Measurements from ENCODE around the gene TSPAN9. TPM values are rescaled to one million over a fixed set of nuclear protein-coding genes. Genes with fewer than 3 reads are reported as not detected.

Gene TSPAN9
- polyA plus RNA-seq, 3 donors = 0.15 to 0.34 (median 0.25) TPM

GRCh38 chr12:3116106-3116844 lies 39.1 kb downstream of the TSPAN9 start:
- no peaks in the 10 kb centered on the region for H3K79me2 ChIP-seq (ENCODE audit: insufficient read depth, low read length)
- TF ChIP-seq, protein P1, sequence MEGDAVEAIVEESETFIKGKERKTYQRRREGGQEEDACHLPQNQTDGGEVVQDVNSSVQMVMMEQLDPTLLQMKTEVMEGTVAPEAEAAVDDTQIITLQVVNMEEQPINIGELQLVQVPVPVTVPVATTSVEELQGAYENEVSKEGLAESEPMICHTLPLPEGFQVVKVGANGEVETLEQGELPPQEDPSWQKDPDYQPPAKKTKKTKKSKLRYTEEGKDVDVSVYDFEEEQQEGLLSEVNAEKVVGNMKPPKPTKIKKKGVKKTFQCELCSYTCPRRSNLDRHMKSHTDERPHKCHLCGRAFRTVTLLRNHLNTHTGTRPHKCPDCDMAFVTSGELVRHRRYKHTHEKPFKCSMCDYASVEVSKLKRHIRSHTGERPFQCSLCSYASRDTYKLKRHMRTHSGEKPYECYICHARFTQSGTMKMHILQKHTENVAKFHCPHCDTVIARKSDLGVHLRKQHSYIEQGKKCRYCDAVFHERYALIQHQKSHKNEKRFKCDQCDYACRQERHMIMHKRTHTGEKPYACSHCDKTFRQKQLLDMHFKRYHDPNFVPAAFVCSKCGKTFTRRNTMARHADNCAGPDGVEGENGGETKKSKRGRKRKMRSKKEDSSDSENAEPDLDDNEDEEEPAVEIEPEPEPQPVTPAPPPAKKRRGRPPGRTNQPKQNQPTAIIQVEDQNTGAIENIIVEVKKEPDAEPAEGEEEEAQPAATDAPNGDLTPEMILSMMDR (IDR thresholded peaks at IDR 0.05) = no peak
- no peak for DNase-seq
- no peak overlapping the region for H3K27ac Mint-ChIP-seq
- H3K4me1 Mint-ChIP-seq = no peaks in the 10 kb centered on the region
- intact Hi-C loops (cut with micrococcal nuclease) = no loop called here
- no peak overlapping the region for H3K27ac ChIP-seq (ENCODE audit: low read depth in 1 of 2, low read length in 2 of 2)
- peak overlapping the region in 1 of 2 donors; percentile 0 for H3K4me3 Mint-ChIP-seq
- H3K4me1 ChIP-seq (ENCODE audit: control insufficient read depth in 1 of 2, insufficient read depth in 2 of 2, low read length in 2 of 2) = no peaks in the 10 kb centered on the region
- H2AFZ ChIP-seq (ENCODE audit: insufficient read depth, low read depth, low read length, poor library complexity, severe bottlenecking) = no peak overlapping the region
- H3K9me3 Mint-ChIP-seq = peaks cover 0 to 2% (median 0%) of the 10 kb centered on the region in 7 donors
- H4K20me1 ChIP-seq (ENCODE audit: insufficient read depth, low read length) = no peaks in the 10 kb centered on the region
- no peak overlapping the region for H3K4me2 ChIP-seq (replicated peaks; ENCODE audit: extremely low read depth, low read length, poor library complexity, severe bottlenecking)
- H3K9me3 ChIP-seq (replicated peaks in 1 of 2; ENCODE audit: control insufficient read depth in 1 of 2, insufficient read depth in 1 of 2, low read length in 2 of 2) = no peaks in the 10 kb centered on the region
- no peaks in the 10 kb centered on the region for H3K36me3 Mint-ChIP-seq
- WGBS (ENCODE audit: insufficient coverage) = 75% methylated on average over 19 of the region's 19 CpGs
- H3K4me3 ChIP-seq (replicated peaks in 1 of 3; ENCODE audit: low read depth in 2 of 3, low read length in 3 of 3) = no peak overlapping the region
- no peaks in the 10 kb centered on the region for H3K36me3 ChIP-seq (replicated peaks in 1 of 2; ENCODE audit: control insufficient read depth in 1 of 2, insufficient read depth in 2 of 2, low read length in 2 of 2)
- H3K27me3 Mint-ChIP-seq (ENCODE audit: low read depth in 3 of 3) = peaks cover 38 to 84% (median 70%) of the 10 kb centered on the region in 3 donors
- peaks cover 20 to 66% of the 10 kb centered on the region in 2 donors for H3K27me3 ChIP-seq (ENCODE audit: control insufficient read depth in 2 of 2, insufficient read depth in 2 of 2, low read length in 2 of 2)
- no peak overlapping the region for H3K9ac ChIP-seq (ENCODE audit: insufficient read depth, low read length, poor library complexity, severe bottlenecking)

- intact Hi-C loops (cut with micrococcal nuclease) = no loop called here
- no peaks in the 10 kb centered on the region for H3K4me1 Mint-ChIP-seq
- Histone ChIP-seq H3K9ac (ENCODE audit: insufficient read depth, low read length, poor library complexity, severe bottlenecking) (no peak overlapping the region), H3K9me3 (replicated peaks in 1 of 2; ENCODE audit: control insufficient read depth in 1 of 2, insufficient read depth in 1 of 2, low read length in 2 of 2) (no peaks in the 10 kb centered on the region), H4K20me1 (ENCODE audit: insufficient read depth, low read length) (no peaks in the 10 kb centered on the region), H3K27me3 (ENCODE audit: control insufficient read depth in 2 of 2, insufficient read depth in 2 of 2, low read length in 2 of 2) (peaks cover 20 to 71% of the 10 kb centered on the region in 2 donors), H3K27ac (ENCODE audit: low read depth in 1 of 2, low read length in 2 of 2) (no peak overlapping the region), H3K4me1 (ENCODE audit: control insufficient read depth in 1 of 2, insufficient read depth in 2 of 2, low read length in 2 of 2) (no peaks in the 10 kb centered on the region), H3K36me3 (replicated peaks in 1 of 2; ENCODE audit: control insufficient read depth in 1 of 2, insufficient read depth in 2 of 2, low read length in 2 of 2) (no peaks in the 10 kb centered on the region), H3K4me3 (replicated peaks in 1 of 3; ENCODE audit: low read depth in 2 of 3, low read length in 3 of 3) (no peak overlapping the region), H2AFZ (ENCODE audit: insufficient read depth, low read depth, low read length, poor library complexity, severe bottlenecking) (no peak overlapping the region), H3K4me2 (replicated peaks; ENCODE audit: extremely low read depth, low read length, poor library complexity, severe bottlenecking) (no peak overlapping the region), H3K79me2 (ENCODE audit: insufficient read depth, low read length) (no peaks in the 10 kb centered on the region)
- DNase-seq = no peak
- no peak overlapping the region for H3K27ac Mint-ChIP-seq
- peaks cover 42 to 86% (median 73%) of the 10 kb centered on the region in 3 donors for H3K27me3 Mint-ChIP-seq (ENCODE audit: low read depth in 3 of 3)
- no peaks in the 10 kb centered on the region for H3K36me3 Mint-ChIP-seq
- 1% methylated on average over 8 of the region's 10 CpGs for WGBS (ENCODE audit: insufficient coverage)
- H3K9me3 Mint-ChIP-seq = peaks cover 0 to 2% (median 0%) of the 10 kb centered on the region in 7 donors
- H3K4me3 Mint-ChIP-seq = peak overlapping the region in 1 of 2 donors; percentile 33
- TF ChIP-seq, protein P1 (IDR thresholded peaks at IDR 0.05) = no peak
These were observed 40.0 kb downstream of the TSPAN9 start for GRCh38 chr12:3117144-3117581.
